Stimulated activated CD4-positive, alpha-beta T cell treated with anti-CD3 and anti-CD28 coated beads, Interleukin-15, amount 100 ng/mL, for 1 hour (primary cell): ENCODE measurements around the gene ECE1.

Source experiments
- DNase-seq, 2 donors: peaks; one replicate each; pipeline ENCODE4 v3.0.0-alpha.2; 2020; ENCODE audit warnings: low read depth in 1 of 2, low spot score in 1 of 2

ECE1 gene

GRCh38 chr1:21289700-21290545, at the start of gene ECE1:
Gene ECE1, minus strand, starts transcription at chr1:21290463. Its CDS starts 49 bp downstream, at chr1:21290414.
- DNase-seq: peak; percentile 20 to 33

DNA sequence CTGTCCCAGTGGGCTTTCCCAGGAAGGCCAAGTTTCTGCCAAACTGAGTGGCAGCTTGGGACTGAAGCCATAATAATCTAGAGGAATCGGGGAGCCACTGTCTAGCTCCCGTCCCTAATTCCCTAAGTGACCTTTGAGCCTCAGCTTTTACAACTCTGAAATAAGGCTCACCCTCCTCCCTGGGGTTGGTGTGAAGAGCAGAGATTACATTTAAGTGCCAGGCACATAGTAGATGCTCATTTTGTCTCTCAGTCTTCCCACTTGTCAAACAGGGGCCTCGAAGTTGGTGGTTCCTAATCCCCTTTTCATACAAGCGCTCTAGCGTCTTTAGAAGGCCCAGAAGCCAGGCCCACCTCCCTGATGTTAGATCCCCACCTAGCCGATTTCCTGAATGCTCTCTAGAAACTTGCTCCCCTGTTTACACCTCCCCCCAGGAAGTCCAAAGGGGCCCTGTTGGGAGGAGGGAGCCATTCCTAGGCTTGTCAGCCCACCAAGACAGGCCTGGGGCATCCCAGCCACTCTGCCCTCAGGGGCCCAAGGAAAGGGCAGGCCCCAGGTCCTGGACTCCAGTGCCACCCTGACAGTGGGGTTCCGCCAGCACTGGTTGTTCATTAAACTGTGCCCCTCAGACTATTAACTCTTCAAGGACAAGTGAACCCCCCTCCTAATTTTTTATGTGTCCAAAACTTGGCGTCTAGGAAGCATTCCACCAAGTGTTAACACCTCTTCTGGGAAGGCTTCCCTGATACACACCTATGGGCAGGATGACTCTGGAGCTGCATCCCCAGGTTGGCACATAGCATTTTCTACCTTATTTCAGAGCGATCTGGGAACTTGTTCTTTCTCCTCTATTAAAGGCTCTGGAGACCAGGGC, 49.3 kb upstream of the ECE1 start:
- DNase-seq: no peak

- DNase-seq: no peak
Measured at GRCh38 chr1:21338573-21339355, 48.5 kb upstream of the ECE1 start.

DNA sequence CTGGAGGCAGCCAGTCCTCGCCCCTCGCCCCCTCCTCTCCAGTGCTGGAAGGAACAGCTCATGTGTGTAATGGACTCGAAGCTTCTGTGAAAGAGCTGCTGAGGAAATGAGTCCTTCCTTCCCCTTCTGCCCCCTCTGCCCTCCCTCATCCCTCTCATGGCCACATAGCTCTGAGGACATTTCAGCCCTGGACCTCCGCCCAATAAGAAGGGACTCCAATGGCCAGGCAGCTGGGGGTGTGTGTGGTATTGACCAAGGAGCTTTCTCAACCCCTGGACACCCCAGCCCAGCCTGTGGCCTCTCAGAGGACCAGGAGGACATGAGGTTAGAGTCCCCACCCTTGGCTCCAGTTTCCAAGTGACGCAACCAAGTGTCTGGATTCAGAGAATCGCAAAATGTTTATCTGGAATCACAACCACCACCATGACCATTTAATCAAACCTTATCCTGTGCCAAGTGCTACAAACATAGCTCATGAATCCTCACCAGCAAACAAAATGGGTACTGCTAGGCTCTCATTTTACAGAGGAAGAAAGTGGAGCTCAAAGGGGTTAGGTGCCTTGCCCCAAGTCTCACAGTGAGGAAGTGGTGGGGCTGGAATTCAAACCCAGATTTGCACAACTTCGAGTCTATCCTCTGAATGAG, 47.8 kb upstream of the ECE1 start:
- DNase-seq: no peak

DNA sequence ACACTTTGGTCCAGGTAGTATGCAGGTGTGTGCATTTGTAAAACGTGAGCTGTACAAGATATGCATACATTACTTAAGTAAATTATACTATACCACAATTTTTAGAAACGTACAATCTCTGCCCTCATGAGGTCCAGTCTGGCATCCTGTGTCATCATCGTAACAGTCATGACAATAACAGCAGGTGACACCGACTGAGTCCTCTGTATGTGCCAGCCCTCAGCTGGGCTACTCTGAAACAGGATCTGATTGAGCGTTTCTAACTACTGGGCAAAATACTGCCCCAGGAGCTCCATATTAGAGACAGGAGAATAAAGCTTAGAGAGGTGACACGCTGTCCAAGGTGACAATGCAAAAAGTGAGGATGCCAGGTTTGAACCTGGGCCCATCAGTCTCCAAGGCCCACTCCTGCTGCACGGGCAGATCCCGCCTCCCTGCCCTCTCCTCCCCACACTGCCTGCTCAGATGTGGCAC, 47.2 kb upstream of the ECE1 start:
- DNase-seq: no peak

DNA sequence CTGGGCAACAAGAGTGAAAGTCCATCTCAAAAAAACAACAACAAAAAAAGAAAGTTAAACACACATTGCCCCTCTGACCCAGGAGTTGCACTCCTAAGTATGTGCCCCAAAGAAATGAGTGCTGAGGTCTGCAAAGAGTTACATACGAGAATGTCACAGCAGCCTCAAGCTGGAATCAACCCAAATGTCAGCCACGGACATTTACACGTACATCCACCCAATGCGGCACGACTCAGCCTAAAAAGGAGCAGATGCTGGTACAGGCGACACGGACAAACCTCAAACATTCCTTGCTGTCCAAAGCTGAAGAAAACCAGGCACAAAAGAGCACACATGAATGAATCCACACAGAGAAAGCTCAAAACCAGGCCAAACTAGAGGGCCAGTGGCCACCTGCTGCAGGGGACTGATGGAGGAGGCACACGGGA, 46.8 kb upstream of the ECE1 start:
- no peak for DNase-seq

DNA sequence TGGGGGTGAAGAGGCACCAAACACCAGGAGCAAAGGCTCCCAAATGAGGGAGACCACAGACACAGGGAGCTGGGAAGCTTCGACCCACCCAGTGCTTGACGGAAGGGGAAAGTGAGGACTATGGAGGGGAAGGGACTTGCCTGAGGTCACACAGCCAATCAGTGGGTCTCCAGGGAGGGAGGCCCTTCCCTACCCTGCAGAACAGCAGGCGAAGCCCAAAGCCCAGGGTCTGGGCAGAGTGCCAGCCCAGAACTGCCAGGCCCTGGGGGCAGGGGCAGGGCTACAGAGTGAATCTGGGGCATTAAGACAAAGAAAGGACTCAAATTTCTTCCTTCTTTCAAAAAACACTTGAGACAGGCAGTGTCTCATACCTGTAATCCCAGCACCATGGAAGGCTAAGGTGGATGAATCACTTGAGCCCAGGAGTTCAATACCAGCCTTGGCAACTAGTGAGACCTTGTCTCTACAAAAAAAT, 45.5 kb upstream of the ECE1 start:
- no peak for DNase-seq

DNA sequence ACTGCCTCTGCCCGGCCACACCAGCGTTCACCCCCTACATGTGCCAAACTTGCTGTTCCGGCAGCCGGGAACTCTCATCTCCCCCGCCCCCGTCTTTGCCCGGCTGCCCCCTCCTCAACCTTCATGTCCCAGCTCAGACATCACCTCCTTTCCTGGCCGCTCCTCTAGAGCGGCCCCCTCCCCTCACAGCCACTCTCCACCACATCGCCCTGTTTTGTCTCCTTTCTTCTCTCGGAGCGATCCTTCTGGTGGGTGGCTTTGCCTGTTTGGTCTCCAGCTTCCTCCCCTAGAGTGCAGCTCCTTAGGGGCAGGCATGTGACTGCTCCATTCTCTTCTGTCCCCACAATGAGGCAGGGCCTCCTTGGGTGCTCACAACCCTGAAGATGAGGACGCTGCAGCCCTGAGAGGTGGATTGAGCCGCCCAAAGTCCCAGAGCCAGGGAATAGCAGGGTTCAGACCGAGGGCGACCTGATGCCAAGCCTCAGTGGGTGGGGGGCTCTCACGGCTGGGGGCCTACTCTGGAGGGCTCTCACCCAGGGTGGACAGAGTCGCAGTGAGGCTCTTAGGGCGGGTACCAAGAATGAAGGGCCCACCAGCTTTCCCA, 44.9 kb upstream of the ECE1 start:
- DNase-seq: no peak

DNA sequence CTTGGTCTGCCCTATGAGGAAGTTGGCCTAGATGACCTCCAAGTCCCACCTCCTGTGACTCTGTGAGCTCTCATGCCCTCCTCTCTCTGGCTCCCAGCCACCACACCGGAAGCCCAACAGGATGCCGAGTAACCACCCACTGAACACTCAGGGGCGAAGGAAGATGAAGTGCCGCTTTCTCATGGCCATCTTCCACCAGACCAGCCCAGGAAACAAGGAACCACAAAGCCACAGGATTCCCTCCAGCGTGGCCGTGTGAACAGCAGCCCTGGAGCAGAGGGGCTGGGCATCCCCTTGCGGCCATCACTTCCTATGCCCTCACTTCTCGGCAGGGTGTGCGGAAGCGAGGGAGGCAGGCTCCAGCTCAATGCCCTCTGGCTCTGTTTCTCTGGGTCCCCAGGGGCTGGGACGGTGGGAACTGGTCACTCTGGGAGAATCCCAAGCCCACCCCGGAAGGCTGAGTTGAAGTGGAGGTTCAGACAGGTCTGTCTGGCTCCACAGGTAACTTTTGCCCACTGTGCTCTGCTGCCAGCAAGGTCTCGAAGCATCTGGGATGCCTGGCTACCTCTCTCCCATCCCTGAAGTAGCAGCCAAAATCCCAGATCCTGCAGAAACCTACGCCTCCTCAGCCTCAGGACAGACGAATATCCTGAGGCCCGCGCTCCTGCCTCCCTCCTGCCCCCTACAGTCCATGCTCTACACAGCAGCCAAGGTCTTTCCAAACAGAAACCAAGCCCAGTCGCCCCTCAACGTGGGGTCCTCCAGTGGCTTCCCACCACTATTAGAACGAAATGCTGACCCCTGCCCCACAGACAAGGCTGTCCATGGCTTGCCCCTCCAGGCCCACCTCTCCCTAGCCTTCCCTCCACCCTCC, 44.2 kb upstream of the ECE1 start:
- peak; percentile 35 to 62 for DNase-seq

DNA sequence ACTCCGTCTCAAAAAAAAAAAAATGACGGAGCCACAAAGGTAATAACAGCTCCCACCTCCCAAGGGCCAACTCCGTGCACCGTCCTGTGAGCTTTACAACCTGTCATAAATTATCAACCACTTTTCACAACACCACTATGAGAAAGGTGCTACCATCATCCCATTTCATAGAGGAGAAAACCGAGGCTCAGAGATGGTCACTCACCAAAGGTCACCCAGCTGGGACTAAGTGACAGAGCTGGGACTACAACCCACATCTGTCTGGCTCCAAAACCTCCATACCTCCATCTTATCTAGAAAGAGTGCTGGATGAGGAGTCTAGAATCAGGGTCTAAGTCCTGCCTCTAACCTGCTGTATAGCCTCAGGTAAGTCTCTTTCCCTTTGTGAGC, 43.6 kb upstream of the ECE1 start:
- no peak for DNase-seq

DNA sequence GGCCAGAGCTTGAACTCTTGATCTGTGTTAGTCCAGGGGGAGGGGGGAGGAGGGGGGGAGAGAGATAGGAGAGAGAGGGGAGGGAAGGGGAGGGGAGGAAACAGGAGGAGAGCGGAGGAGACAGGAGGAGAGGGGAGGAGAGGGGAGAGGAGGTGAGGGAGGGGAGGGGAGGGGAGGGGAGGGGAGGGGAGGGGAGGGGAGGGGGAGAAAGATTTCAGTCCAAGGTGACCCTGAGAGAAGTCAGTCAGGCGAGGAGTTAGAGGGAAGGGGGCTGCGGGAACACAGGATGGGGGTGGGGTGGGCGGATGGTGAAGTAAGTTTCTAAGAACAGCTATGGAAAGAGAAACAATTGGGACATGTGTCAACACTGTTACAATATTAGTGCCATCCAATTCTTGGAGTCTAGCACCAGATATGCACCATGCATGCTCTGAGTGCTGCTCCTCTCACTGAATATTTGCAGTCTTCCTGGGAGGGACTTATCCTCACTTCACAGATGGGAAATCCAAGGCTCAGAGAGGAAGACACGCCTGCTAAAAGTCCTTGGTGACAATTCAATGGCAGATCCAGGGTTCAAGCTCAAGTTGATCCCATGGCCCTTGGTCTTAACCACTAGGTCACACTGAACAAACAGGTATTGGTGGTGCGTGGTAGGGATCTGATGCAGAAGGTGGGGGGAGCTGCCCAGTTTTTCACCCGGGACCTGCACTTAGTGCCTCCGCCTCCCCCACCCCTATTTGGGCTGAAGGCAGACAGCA, 42.5 kb upstream of the ECE1 start:
- no peak for DNase-seq

DNA sequence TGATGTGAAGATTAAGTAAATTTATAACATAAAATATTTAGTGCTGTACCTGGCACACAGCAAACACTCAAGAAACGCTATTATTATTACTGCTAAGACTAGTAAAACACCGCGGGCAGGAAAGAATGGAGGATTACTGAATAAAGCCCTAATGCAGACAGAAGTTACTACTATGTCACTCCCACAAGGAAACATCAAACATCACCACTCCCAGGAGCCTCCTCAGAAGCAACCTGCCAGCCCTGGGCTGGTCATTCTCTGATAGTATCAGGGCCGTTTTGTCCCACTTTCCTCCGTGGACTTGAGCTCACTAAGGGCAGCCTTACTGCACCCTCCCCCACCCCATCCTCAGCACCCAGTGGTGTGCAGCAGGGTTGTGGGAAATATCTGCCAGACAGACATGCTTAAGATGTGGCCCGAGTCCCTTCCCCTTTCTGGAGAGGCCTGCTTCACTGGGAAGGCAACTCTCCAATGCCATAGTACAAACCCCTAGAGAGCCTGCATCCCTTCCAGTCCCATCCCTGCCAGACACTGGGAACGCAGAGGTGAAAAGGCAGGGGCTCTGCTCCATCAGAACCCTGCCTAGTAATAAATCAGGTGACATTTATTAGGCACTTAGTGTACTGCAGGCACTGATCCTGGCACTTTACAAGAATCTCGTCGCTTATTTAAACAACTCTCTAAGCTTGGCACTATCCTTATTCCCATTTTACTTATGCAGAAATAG, 41.7 kb upstream of the ECE1 start:
- DNase-seq: no peak

- no peak for DNase-seq
Measured at GRCh38 chr1:21330544-21330943, 40.3 kb upstream of the ECE1 start.

DNA sequence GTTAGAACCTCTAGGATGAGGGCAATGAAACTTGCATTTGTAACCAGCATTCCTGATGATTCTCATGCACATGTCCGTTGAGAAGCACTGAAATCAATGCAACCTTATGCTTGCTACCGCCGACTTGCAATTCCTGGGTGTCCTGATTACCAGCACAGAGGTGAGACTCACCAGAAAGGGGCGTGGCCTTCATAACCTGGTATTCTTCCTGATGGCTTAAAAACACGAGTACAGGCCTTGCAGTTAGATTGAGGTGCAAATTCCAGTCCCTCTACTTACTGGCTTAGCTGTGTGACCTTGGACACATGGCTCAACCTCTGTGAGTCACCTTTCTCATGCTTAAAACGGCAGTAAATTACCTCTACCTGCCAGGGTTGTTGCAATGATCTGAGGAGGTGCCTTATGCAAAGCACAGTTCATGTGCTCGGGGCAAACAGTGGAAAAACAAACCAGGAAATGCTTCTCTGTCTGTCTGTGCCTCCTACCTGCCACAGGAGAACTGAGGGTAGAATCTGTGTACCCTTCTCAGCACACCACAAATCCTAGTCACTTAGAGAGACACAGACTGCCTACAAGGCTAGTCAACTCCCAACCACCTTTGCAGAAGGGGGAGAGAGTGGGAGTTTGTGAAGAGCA, 39.1 kb upstream of the ECE1 start:
- no peak for DNase-seq

GRCh38 chr1:21327566-21328323, 37.5 kb upstream of the ECE1 start:
- no peak for DNase-seq

DNA sequence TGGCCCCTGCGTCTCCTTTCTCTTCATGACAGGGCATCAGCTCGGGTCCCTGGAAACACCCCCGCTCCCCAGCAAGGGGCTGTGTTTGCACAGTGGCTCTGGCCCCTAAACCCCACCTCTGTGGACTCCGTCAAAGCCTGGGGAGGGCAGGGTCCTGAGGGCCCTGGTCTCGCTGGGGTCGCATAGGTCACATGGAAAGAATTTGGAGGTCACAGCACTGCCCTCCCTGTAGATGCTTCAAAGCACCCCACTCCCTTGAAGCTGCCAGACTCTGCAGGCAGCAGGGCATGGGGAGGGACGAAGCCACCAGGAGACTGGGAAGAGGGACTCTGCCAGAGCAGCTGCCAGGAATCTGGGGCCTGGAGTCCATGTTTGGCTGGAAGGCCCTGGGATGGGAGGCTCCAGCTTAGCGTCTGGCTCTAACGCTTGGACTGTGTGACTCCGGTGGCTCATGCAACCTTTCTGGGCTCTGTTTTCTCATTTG, 36.6 kb upstream of the ECE1 start:
- DNase-seq: no peak
